Stimulated activated CD8-positive, alpha-beta memory T cell treated with anti-CD3 and anti-CD28 coated beads, Interleukin-4, amount 100 ng/mL, for 1 hour (primary cell): ENCODE results near the gene PCBP4.

Experiments
- DNase-seq, 2 donors: peaks; one replicate each; pipeline ENCODE4 v3.0.0-alpha.2; 2020; ENCODE audit warnings: low read depth in 2 of 2, low spot score in 1 of 2

Gene PCBP4

DNA sequence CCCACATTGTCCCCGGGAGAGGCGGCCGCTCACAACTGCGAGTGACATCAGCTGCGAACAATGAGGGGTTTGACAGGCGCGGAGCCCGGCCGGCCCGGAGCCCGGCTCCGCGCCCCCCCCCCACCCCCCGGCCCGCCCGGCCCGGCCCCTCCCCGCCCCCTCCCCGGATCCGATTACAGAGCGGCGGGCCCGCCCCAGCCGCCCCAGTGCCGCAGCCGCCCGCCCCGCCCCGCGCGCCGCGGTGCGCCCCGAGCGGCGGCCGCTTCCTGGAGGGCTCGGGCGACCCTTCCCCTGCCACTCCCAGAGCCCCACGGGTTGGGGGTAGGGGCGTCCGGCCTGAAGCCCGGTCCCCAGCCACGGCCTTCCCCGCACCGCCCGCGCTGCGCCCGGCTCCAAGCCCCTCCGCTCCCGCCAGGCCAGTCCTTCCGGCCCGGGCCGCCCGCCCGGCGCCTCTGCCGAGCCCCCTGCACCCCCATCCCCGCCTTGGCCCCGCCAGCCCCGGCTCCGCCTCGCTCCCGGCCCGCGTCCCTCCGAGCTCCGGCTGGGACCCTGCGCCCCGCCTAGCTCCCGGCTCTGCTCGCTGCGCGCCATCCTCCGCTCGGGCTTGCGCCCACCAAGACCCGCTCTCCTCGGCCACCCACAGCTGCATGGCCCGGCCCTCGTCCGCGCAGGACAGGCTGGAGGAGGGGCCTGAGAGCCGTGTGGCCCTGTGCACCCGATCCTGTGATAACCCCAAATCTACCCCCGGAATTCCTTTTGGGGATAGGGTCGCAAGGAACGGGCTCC, at the start of gene PCBP4:
Gene PCBP4 (minus strand): TSS at position 71 of the 786 bp plus-strand sequence. CDS start 6,214 bp downstream, outside the sequence.
- DNase-seq, result no peak

DNA sequence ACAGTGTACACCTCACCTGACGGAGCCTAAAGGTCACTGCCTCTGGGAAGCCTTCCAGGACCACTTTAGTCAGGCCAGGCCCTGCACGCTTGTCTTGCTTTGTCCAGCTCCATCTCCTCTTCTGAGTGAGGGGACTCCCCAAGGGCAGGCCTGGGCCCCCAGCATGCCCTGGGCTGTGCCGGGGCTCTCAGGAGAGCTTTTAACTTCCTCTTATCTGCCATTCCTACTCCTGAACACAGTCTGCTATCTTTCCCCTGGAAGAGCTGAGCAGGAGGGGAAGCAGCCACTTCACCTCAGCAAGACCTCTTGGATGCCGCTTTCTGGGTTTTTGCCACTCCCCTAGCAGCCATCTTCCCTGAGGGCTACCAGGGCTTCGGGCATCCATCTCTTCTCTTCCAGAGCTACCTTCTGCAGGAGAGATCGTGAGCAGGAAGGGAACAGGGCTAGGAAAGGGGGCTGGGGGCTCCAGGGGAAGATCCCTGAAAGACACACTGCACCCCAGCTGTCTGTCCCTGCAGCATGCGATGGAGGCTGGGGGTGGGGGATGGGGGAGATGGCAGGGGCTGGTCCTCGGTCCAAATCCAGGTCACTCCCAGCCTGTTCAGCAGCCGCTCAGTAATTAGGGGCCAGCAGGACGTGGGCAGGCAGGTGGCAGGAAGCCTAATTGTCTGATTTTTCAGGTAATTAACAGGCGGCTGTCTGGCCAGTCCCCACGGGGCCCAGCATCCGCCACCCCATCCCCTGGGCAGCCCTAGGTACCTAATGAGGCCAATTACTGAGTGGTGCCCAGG, 48.4 kb upstream of the PCBP4 start:
- no peak for DNase-seq

DNA sequence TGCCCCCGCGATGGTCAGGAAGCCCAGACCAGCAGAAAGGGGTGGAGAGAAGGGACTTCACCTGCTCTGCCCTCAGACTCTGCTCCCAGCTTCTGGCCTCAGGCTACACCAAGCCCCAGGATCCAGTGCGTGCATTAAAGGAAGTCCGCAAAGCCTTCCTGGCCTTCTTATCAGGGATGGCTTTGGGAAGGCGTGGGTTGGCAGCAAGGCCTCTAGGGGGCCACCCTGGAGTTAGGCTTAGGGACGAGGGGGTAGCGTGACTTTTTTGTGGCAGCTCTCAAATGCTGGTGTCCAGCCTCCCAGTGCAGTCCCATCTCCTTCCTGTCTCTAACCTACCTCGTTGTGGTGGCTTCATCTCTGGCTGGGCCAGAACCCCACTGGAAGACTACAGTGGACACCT, 47.4 kb upstream of the PCBP4 start:
- no peak for DNase-seq

DNA sequence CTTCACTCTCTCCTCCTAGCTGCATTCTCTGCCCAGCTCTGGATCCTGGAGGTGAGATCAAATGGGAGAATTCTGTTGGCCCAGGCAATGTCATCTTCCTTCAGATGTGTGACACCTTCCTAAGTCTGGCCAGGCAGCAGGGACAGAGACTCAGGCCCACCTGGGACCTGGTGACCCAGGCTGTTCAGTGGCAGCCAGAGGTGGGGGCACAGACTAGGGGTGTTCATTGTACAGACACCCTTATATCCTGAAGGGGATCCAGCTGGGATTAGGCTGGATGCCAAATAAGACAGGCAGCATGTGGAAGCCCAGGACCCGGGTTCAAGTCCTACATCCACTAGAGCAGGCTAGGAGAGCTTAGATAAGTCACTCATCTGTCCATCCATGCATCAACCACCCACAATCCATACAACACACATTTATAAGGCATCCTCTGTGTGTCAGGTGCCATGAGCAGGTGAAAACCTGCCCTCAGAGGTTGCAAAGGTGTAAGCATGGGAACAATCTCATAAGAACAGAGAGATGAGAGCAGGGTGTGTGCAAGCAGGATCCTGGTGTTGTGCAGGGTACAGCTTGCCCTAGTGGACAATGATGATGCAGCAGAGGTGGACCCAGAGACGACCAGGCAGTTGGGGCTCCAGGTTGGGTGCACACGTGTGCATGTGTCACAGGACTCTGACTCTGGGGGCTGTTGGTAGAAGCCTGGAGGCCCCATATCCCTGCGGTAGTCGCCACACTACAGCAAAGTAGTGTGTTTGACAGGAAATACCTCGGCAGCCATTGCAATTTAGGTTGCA, 46.7 kb upstream of the PCBP4 start:
- DNase-seq, result no peak

DNA sequence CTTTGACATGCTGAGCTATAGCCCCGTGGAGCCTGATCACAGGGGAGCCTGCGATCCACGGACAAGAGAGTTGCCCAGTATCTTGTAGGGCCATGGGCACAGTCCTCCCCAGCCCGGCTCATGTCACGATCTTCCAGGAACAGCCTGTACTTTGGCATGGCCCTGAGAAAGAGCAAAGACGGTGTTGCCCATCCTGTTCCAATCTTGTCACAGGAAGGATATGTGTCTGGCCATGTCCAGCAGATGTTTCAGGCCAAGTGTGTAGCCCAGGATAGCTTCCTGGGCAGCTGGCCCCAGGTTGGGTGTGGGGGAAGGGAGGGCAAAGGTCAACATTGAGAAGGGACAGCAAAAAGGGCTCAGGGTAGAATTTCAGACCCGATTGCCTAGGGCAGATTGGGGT, 45.4 kb upstream of the PCBP4 start:
- no peak for DNase-seq

DNA sequence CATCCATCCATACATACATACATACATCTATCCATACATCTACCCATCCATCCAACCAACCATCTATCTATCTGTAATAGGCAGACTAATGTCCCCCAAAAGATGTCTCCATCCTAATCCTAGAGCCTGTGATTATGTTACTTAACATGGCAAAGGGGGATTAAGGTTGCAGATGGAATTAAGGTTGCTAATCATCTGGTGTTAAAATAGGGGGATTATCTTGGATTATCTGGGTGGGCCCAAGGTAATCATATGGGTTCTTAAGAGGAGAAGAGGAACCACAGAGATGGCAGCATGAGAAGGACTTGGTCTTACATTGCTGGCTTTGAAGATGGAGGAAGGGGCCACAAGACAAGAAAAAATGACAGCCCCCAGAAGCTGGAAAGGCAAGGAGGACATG, 43.2 kb upstream of the PCBP4 start:
- no peak for DNase-seq

DNA sequence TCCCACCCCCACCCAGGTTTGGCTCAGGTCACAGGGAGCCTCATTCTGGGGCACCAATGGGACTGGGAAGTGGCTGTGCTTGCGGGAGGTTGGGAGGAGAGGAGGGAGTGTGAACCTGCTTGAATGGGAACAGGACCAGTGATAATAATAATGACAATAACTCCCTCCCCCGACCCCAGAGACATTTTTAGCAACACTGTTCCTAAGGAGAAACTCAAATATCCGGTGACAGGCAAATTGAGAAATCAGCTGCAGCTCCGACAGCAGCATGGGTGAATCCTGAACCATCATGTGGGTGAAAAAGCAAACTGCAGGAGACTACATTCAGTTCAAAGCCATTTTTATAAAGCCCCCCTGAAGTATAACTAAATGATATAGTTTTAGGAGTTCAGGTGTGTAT, 40.0 kb upstream of the PCBP4 start:
- no peak for DNase-seq

DNA sequence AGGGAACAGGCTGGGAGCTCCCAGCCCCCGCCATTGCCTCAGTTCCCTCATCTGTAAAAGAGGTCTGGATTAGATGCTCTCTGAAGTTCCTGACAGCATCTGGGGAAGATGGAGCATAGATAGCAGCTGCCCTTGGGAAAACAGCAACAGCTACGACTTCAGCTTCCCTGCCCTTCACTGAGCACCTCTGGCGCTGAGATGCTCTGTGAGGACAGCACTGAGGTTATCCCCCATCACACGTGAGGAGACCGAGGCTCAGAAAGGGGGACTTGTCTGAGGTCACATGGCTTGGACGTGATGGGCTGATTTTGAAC, 39.5 kb upstream of the PCBP4 start:
- no peak for DNase-seq

DNA sequence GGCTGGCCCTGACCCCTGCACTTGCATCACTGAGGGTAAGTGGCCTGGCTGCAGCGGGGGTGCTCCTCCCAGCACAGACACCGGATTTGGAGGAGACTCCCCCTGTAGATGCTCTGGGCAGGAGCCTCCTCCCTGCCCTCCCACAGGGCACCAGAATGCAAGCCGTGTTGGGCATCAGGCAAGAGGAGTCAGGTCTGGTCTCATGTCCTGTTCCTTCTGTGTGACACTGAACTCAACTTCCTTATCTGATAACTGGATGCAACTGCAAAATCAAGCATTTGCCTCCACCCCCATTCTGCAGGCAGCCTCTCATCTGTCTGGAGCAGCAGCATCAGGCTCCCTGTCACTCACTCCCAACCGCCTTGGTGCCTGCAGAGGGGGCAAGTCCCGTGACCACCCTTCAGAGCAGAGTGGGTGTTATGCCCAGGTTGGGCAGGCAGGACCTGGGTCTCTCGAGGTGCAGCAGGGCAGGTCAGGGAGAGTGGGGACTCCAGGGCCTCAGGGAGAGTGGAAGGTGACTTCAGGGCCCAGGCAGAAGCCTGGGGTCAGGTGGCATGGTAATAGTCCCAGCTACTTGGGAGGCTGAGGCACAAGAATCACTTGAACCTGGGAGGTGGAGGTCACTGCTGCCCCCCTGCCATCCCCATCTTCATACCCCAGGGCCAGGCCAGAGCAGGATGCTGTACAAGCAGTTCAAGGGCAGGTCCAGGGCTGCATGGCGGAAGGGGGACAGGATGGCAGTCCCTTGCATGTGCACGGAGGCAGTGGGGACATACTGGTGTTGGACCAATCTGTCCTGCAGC, 39.0 kb upstream of the PCBP4 start:
- no peak for DNase-seq

DNA sequence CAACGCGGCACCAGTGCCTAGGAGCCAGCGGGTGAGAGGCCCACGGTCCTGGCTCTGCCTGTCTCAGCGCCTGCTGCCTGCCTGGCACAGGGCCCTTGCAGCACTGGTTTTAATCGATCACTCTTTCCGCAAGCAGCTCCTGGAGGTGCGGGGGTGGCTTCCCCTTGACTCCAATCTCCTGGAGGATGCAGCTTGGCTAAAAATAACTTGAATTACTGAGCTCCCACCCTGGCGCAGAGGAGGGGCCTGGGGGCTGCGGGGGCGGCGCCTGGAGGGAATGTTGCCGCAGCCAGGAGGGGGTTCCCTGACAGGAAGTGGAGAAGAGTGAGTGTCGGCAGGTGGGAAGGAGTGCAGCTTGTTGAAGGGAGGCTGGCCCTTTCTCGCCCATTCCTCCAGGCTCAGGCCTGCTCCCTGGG, 38.3 kb upstream of the PCBP4 start:
- no peak for DNase-seq

DNA sequence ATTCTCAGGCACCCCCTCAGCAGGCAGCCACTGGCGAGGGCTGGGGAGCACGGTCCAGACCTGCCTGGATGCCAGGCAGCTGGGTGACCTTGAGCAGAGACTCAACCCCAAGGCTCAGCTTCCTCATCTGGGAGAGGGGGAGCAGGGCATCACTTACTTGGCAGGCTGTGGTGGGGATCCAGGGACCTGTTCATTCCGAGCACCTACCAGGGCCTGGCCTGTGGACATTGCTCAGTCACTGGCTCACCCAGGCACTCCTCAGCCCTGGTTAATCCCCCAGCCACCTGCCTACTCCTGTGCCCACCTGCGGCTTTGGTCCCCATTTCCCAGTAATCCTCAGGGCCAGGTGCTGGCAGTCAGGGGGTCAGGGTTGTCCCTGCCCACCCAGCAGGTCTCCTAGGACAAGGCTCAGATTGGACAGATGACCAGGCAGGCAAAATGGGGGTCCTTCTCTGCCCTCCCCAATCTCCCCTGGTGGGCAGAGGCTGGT, 37.7 kb upstream of the PCBP4 start:
- DNase-seq, result no peak

DNA sequence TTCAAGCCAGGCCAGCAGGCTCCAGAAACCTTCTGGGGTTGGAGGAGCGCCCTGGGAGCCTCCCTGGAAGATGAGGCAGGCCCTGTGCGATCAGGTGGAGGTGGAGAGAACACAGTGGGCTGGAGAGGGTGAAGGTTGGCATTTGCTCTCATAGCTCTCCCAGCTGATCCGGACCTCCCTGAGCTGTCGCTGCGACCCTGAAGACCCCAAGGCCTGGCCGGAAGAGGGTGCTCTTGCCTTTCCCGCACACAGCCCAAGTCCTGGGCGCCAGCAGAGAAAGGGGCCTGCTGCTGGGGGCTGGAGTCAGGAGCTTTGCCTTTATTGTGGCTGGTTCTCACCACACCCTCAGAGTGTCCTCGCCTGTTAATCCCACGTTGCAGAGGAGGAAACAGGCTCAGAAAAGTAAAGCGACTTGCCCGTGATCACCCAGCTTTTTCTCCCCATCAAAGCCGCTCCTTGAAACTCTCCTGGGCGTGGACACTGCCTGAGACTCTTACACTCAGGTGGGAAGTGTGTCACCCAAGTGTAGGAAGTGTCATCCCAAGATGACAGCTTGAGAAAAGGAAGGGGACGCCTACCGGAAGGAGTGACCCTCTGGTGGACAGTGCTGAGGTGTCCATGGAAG, 37.0 kb upstream of the PCBP4 start:
- no peak for DNase-seq

DNA sequence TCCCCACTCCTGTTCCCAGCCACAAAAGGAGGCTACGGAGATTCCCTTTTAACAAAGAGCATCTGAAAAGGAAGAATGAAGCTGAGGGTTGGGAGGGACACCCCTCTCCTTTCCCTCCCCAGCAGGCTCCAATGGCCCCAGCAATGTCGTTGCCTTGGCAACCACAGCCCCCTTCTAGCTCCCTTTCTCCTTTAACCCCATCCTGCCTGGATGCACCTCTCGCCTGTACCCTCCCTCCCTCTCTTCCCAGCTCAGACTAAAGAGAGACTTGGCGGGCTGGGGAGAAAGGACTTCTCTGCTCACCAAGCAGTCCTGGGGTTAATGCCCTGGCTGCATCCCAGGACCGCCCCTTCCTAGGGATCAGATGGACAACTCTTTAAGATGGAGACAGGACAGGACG, 35.5 kb upstream of the PCBP4 start:
- no peak for DNase-seq

DNA sequence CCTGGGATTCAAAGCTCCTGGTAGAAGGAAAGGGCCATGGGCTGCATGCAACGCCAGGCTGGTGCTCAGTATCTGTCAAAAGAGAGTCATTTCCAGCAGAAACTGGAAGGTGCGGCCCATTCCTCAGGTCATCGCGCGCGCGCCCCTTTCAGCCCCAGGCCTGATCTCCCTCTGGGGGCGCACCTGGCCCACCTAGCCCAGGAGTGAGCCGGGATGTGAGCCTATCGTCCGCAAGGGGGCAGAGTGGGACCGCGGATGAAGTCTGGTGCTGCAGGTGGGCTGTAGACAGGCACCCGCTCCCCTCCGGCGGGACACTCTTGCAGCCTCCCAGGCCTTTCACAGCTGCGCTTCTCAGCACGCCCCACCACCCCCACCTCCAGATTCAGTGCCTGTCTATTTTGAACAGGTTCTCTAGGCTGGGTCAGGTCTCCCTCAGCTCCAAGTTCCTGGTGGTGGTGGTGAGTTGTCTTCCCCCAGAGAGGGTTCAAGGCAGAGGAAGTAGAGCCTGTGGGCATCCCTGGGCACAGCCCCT, 34.3 kb upstream of the PCBP4 start:
- peak; percentile 74 to 77 for DNase-seq

DNA sequence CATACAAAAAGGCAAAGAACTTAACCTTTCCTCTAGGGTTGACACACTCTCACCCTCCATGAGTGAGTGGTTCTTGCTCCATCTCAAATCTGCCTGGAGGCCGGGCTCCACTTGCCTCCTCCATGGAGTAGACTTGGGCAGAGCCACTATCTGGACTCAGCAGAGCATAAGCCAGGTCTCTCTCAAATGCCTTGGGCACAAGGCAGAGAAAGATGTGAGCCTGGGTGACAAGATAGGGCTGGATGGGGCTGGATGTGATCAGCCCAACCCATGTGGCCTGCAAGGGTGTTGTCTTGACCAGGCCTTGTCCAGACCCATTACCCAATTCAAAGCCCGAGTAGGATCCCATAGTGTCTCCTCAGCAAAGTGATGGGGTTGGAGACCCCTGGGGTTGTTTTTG, 32.6 kb upstream of the PCBP4 start:
- no peak for DNase-seq

DNA sequence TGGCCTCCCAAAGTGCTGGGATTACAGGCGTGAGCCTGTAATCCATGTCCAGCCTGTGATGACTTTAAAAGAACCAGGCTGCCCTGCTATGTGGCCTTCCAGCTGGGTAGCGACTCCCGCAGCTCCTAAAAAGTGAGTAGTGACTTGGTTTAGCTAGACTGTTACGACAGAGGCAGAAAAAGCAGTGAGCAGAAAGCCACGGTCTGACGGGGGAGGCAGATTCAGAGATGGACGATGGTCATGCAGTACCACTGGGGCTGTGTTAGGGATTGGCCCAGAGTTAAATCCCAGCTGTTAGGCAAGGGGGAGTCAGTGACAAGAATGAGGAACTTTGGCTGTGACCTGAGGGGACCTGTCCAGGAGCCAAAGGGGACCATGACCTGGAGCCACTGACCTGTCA, 31.5 kb upstream of the PCBP4 start:
- DNase-seq, result no peak

DNA sequence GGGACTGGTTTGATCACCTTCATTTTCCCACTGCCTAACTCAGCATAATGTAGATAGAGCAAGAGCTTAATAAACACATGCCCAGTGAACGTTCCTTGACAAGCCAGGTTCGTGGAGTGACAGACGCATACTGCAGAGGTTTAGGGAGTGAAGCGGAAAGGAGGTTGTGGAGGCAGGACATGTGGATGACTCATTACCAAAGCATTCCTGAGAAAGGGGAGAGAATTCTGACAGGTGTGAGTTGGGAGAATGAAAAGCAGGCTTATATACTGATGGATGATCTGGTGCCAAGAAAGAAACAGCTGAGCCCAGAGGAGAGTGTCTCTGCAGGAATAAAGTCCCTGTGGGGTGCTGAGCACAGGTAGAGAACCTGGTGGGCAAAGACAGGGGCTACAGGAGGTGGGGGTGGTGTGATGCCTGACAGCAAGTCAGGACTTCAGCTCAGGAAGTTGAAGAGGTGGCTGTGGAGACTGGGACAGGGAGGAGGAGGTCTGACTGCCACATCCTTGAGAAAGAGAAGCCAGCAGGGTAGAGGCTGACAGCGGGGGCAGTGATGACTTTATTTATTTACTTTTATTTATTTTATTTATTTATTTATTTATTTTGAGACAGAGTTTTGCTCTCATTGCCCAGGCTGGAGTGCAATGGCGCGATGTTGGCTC, 30.8 kb upstream of the PCBP4 start:
- no peak for DNase-seq

DNA sequence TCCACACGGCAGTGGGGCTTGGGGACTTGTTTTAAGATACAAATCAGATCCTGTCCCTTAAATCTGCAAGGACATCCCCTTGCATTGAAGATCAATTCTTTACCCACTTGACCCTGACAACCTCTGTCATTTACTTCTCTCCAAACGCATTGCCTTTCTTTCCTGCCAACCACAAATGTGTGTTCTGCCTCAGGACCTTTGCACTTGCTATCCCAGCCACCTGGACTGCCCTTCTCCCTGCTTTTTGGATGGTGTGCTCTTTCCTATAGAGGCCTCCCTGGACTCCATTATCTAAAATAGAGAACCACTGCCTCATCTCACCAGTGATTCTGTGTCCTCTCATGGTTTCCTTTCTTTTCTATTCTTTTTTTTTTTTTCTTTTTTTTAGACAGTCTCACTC, 29.9 kb upstream of the PCBP4 start:
- no peak for DNase-seq

DNA sequence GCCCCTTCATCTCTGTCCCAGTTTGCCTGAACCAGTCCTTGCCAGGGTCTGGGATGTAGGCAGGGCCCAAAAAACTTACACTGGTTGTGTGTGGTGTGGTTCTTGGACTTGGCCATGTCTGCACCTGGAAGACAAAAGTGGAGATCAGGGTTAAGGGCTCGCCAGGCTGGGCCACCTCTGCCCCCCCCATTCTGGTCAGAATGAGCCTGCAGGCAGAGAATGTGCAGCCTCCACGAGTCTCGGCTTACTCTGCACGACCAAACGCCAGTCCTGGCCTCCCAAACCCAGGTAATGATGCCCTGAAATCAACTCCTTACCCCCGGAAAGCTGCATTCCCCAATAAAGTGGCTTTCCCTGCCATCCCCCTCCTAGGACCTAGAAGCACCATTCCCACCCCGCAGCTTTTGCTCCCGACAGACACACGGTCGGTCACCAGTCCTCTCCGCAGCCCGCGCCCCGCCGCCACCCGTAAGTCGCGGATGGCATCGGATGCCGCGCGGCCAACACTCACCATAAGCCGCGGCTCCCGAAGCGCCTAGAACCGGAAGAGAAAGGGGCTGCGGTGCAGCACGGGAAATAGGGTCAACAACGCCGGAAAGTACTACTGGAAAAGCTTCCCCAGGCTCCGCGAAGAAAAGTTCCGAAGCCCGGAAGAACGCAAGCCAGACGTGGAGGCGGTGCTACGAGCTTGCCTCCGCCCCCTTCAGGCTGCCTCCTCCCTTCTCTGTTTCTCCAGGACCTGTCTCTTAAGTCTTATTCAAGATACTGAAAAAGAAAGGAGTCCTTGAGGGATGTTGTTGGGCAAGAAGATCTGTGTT, 28.3 kb upstream of the PCBP4 start, which contains the start of gene RPL29:
Gene RPL29 (minus strand): TSS at position 550 of the 818 bp plus-strand sequence. CDS start 434 bp downstream, at position 116.
- DNase-seq, result peak; percentile 73 to 82
